Activated CD4-positive, alpha-beta memory T cell treated with anti-CD3 and anti-CD28 coated beads for 36 hours (primary cell): Measurements from ENCODE around the gene CLCNKA. TPM values are rescaled to one million over a fixed set of nuclear protein-coding genes. Genes with fewer than 3 reads are reported as not detected.
A peak's percentile ranks its signal among the peaks of the same experiment; 100 is the strongest.
"Not testable (repeated sequence)": the region's sequence is repeated elsewhere in the genome, so short reads cannot be mapped to it uniquely, and the experiment has no call there.

ENCODE experiments used
- CTCF ChIA-PET: fragments of 350-600 bp; sonication (Branson Sonifier 250); formaldehyde crosslinking; loops from one replicate; lab custom pipeline; 2021; ENCODE audit warnings: antibody characterized with exemption, inconsistent platforms; lab: Charles Lee
- POLR2A ChIA-PET: fragments of 350-600 bp; sonication (Branson Sonifier 250); formaldehyde crosslinking; loops from one replicate; lab custom pipeline; 2021; ENCODE audit warnings: antibody characterized with exemption; lab: Charles Lee
- DNase-seq: peaks from one replicate; pipeline ENCODE4 v3.0.0-alpha.2; 2020
- H3K27ac Mint-ChIP-seq: one replicate; pipeline ENCODE4 v1.8.0; 2021; ENCODE audit warnings: mixed read lengths
- H3K27me3 Mint-ChIP-seq: one replicate; pipeline ENCODE4 v1.8.0; 2021; ENCODE audit warnings: mixed read lengths
- H3K36me3 Mint-ChIP-seq: one replicate; pipeline ENCODE4 v1.8.0; 2021; ENCODE audit warnings: mixed read lengths
- H3K4me1 Mint-ChIP-seq: one replicate; pipeline ENCODE4 v1.8.0; 2021; ENCODE audit warnings: low read depth, mixed read lengths
- H3K4me3 Mint-ChIP-seq: one replicate; pipeline ENCODE4 v1.8.0; 2021; ENCODE audit warnings: mild to moderate bottlenecking, mixed read lengths
- H3K9me3 Mint-ChIP-seq: one replicate; pipeline ENCODE4 v1.8.0; 2021; ENCODE audit warnings: mixed read lengths
- intact Hi-C: fragments of 100-400 bp; cut with micrococcal nuclease; formaldehyde crosslinking; loops from one replicate; pipeline ENCODE4 v1.15.1; 2023
- total RNA-seq, 2 experiments: library from RNA; stranded (reverse); gene quantifications; one replicate each; pipeline ENCODE4 v1.2.3, GENCODE V29; 2021

CLCNKA gene
- total RNA-seq, 2 experiments from 2014 or later, result not detected

DNA sequence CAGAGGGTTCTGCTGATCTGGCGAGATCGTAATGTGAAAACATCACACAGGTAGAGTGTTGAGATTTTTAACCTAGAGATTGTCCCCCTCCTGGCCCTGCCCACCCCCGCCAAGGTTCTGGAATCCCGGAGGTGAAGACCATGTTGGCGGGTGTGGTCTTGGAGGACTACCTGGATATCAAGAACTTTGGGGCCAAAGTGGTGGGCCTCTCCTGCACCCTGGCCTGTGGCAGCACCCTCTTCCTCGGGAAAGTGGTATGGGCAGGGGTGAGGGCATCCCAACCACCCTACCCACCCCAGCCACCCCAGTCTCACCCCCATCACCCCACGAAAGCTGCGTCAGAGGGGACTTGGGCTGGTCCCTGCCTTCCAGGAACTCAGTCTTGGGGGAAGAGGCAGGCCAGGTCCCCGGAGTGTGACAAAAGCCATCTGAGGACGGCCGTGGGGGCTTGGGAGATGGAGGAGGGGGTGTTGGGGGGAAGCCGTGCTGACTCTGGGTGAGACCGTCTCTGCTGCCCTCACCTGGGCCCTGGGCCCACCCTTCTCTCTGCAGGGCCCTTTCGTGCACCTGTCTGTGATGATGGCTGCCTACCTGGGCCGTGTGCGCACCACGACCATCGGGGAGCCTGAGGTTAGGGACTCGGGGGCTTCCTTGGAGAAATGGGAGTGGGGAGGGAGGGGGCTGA, 26.1 kb downstream of the CLCNKA start:
- no peak for DNase-seq
- intact Hi-C loops, result no loop called here
- ChIA-PET CTCF (interaction anchor here (1.1 kb wide), 1 partner anchor 256 kb away, joined by 4 read pairs; no protein-coding TSS in a partner anchor), POLR2A (no interaction called here)
- H3K36me3 Mint-ChIP-seq, result no peaks in the 10 kb centered on the region
- H3K27ac Mint-ChIP-seq, result no peak overlapping the region
- peaks cover 11% of the 10 kb centered on the region for H3K27me3 Mint-ChIP-seq
- no peaks in the 10 kb centered on the region for H3K9me3 Mint-ChIP-seq
- no peaks in the 10 kb centered on the region for H3K4me1 Mint-ChIP-seq
- H3K4me3 Mint-ChIP-seq, result no peak overlapping the region

DNA sequence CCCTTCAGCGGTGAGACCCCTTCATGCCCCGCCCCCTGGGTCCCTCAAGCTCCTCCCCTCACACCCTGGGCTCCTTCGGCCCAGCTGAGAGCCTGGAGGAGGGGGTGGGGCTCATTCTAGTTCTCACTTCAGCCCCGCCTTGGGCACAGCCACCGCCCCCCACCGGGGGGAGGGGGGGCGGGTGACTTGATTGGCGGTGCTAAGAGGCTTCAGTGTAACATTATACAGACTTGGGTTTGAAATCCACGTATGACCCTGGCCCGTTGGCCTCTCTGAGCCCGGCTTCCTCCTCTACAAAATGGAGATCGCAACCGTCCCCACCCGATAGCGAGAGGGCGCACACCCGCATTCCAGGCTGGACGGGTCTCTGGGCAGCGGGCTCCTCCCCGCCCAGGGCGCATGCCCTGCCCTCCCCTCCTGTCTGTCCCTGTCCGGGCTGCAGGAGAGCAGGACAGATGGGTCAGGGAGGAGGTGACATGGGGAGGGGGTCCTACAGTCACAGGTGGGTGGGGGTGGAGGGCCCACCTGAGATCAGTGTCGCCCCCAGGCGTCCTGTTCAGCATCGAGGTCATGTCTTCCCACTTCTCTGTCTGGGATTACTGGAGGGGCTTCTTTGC, 26.8 kb downstream of the CLCNKA start:
- Mint-ChIP-seq H3K9me3 (no peaks in the 10 kb centered on the region), H3K27ac (no peak overlapping the region), H3K4me1 (no peaks in the 10 kb centered on the region), H3K4me3 (no peak overlapping the region), H3K27me3 (peaks cover 8% of the 10 kb centered on the region), H3K36me3 (no peaks in the 10 kb centered on the region)
- CTCF ChIA-PET, result no interaction called here
- intact Hi-C loops, result no loop called here
- POLR2A ChIA-PET, result no interaction called here
- peak; percentile 37 for DNase-seq

DNA sequence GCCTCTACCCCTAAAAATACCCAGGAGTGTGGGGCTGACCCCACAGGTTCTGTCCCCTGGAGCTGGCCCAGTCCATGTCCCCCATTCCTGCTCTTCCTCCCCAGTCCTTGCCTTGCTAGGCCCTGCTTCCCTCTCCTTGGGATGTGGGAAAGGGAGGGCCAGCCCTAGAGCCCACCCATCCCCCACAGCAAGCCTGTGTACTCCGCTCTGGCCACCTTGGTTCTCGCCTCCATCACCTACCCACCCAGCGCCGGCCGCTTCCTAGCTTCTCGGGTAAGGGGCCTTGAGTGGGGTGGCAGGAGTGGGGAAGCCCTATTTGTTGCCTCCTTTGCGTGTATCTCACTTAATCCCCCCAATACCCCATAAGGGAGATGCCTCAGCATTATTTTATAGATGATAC, 28.5 kb downstream of the CLCNKA start:
- DNase-seq, result no peak
- CTCF ChIA-PET, result interaction anchor here (0.6 to 2.0 kb wide), 2 partner anchors 259 to 469 kb away, joined by 3 to 5 read pairs; no protein-coding TSS in a partner anchor
- H3K27ac Mint-ChIP-seq, result no peak overlapping the region
- no peaks in the 10 kb centered on the region for H3K9me3 Mint-ChIP-seq
- intact Hi-C loops, result loop anchor here (1.0 kb wide), 1 partner anchor 9 kb away; no protein-coding TSS in a partner anchor
- no peaks in the 10 kb centered on the region for H3K4me1 Mint-ChIP-seq
- peaks cover 8% of the 10 kb centered on the region for H3K27me3 Mint-ChIP-seq
- no peaks in the 10 kb centered on the region for H3K36me3 Mint-ChIP-seq
- POLR2A ChIA-PET, result no interaction called here
- no peak overlapping the region for H3K4me3 Mint-ChIP-seq

- ChIA-PET POLR2A (no interaction called here), CTCF (interaction anchor here (2.0 kb wide), 1 partner anchor 260 kb away, joined by 5 read pairs; no protein-coding TSS in a partner anchor)
- intact Hi-C loops, result no loop called here
- H3K9me3 Mint-ChIP-seq, result no peaks in the 10 kb centered on the region
- peaks cover 4% of the 10 kb centered on the region for H3K4me1 Mint-ChIP-seq
- H3K4me3 Mint-ChIP-seq, result no peak overlapping the region
- H3K27ac Mint-ChIP-seq, result no peak overlapping the region
- DNase-seq, result no peak
- H3K27me3 Mint-ChIP-seq, result peaks cover 8% of the 10 kb centered on the region
- no peaks in the 10 kb centered on the region for H3K36me3 Mint-ChIP-seq
Observed at GRCh38 chr1:16051039-16051438, 29.2 kb downstream of the CLCNKA start.

DNA sequence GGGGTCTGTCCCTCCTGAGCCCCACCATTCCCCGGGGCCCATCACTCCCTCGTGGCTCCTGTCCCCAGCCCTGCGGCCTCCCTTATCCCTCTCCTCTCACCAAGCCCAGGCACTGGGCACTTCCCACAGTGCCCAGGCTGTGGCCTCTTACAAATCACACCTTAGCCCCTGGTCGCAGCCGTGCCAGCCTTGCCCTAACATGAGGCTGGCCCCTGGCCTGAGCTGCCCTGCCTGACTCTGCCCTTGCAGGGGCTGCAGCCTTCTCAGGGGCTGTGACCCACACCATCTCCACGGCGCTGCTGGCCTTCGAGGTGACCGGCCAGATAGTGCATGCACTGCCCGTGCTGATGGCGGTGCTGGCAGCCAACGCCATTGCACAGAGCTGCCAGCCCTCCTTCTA, 30.1 kb downstream of the CLCNKA start:
- DNase-seq, H3K9me3 Mint-ChIP-seq, H3K27me3 Mint-ChIP-seq, H3K36me3 Mint-ChIP-seq, H3K27ac Mint-ChIP-seq, H3K4me1 Mint-ChIP-seq, POLR2A ChIA-PET, H3K4me3 Mint-ChIP-seq, intact Hi-C loops: not testable (repeated sequence)
- CTCF ChIA-PET, result interaction anchor here (2.0 kb wide), 1 partner anchor 260 kb away, joined by 5 read pairs; no protein-coding TSS in a partner anchor

DNA sequence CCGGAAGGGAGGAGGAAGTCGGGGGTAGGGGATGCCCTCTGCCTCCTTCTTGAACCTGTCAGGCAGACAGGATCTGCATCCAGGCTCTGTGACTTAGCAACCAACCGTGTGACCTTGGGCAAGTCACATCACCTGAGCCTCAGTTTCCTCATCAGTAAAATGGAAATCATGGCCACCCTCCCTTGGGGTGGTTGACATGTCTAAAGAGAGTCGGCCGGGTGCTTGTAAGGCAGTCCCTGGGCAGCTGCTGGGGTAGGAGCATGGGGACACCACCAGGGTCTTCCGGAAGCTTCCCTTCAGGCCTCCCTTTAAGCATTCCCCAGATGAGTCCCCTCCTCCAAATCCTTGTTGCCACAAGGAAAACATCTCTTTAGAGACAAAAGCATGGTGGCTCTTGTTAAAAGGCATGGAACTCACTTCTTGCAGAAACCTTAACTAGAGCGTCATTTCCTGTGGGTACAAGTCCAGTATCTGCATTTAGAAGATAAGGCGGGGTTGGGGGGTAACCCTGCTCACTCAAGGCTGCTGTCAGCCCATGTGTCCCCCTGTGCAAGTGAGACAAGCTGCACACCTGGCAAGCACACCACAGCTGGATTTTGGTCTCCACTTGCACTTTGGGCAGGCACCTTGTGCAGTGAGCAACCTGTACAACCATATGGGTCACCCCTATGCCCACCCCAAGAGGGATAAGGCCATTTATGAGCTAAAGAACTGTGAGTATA, 32.1 kb downstream of the CLCNKA start:
- Mint-ChIP-seq H3K27ac (no peak overlapping the region), H3K4me1 (peaks cover 6% of the 10 kb centered on the region)

GRCh38 chr1:16054598-16055540, 33.0 kb downstream of the CLCNKA start:
- Mint-ChIP-seq H3K9me3 (no peaks in the 10 kb centered on the region), H3K4me1 (peaks cover 6% of the 10 kb centered on the region), H3K4me3 (no peak overlapping the region), H3K27ac (no peak overlapping the region), H3K36me3 (no peaks in the 10 kb centered on the region), H3K27me3 (peaks cover 5% of the 10 kb centered on the region)
- CTCF ChIA-PET, result interaction anchor here (0.5 to 4.1 kb wide), 13 partner anchors 8 to 263 kb away, joined by 3 to 25 read pairs (median 4); no protein-coding TSS in a partner anchor
- intact Hi-C loops, result loop anchor here (5.0 kb wide), 1 partner anchor 263 kb away; no protein-coding TSS in a partner anchor
- POLR2A ChIA-PET, result no interaction called here
- no peak for DNase-seq

More for the DNA sequence above, 32.1 kb downstream of the CLCNKA start:
- Mint-ChIP-seq H3K27me3 (peaks cover 5% of the 10 kb centered on the region), H3K9me3 (no peaks in the 10 kb centered on the region), H3K4me3 (no peak overlapping the region), H3K36me3 (no peaks in the 10 kb centered on the region)
- ChIA-PET CTCF (interaction anchor here (1.0 to 4.1 kb wide), 4 partner anchors 8 to 262 kb away, joined by 3 to 25 read pairs (median 4); no protein-coding TSS in a partner anchor), POLR2A (no interaction called here)
- no peak for DNase-seq
- intact Hi-C loops, result no loop called here

DNA sequence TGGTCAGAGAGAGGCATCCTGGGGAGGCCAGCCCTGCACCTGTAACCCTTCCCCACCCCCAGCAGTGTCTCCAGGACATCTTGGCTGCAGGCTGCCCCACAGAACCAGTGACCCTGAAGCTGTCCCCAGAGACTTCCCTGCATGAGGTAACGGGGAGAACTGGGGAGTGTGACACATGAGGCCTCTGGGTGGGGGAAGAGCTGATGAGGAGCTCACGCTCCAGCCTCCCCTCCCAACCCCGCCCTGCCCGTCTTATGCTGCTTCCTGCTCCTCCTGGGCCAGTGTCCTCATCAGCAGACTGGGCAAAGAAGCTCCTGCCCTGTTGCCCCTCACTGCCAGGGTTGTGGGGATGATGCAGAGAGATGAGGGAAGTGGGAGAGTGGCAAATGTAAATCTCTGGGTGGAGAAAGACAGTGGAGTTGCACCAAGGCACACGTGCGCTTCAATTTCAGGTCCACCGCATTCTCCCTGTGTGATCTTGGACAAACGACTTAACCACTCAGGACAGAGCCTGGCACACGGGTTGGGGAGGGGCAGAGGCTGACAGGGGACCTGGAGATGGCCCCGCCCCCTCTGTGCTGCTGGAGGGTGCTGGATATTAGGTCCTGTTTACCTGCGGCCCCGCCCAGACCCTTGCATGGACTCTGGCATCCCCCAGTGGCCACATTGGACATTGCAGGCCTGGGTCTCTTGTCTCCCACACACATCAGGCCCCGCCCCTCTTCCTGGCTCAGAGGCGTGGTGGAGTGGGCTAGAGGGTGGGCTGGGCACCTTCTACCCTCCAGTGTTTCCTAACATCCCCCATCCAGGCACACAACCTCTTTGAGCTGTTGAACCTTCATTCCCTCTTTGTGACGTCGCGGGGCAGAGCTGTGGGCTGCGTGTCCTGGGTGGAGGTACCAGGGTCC, 34.0 kb downstream of the CLCNKA start:
- ChIA-PET CTCF (interaction anchor here (0.5 to 4.1 kb wide), 18 partner anchors 9 to 279 kb away, joined by 3 to 25 read pairs (median 4); partner anchors contain the start of gene FAM131C), POLR2A (no interaction called here)
- DNase-seq, result peak; percentile 91
- intact Hi-C loops, result loop anchor here (1.0 to 5.0 kb wide), 2 partner anchors 47 to 264 kb away; no protein-coding TSS in a partner anchor
- Mint-ChIP-seq H3K36me3 (no peaks in the 10 kb centered on the region), H3K27ac (no peak overlapping the region), H3K4me3 (no peak overlapping the region), H3K4me1 (peaks cover 6% of the 10 kb centered on the region), H3K27me3 (peaks cover 1% of the 10 kb centered on the region), H3K9me3 (no peaks in the 10 kb centered on the region)

GRCh38 chr1:16056521-16056912, 34.7 kb downstream of the CLCNKA start:
- H3K4me1 Mint-ChIP-seq, H3K36me3 Mint-ChIP-seq, H3K4me3 Mint-ChIP-seq, H3K27me3 Mint-ChIP-seq, H3K9me3 Mint-ChIP-seq, POLR2A ChIA-PET, H3K27ac Mint-ChIP-seq, DNase-seq: not testable (repeated sequence)
- intact Hi-C loops, result loop anchor here (1.0 to 5.0 kb wide), 2 partner anchors 47 to 264 kb away; no protein-coding TSS in a partner anchor
- CTCF ChIA-PET, result interaction anchor here (0.6 to 4.1 kb wide), 9 partner anchors 16 to 280 kb away, joined by 3 to 25 read pairs (median 4); partner anchors contain the start of gene FAM131C

DNA sequence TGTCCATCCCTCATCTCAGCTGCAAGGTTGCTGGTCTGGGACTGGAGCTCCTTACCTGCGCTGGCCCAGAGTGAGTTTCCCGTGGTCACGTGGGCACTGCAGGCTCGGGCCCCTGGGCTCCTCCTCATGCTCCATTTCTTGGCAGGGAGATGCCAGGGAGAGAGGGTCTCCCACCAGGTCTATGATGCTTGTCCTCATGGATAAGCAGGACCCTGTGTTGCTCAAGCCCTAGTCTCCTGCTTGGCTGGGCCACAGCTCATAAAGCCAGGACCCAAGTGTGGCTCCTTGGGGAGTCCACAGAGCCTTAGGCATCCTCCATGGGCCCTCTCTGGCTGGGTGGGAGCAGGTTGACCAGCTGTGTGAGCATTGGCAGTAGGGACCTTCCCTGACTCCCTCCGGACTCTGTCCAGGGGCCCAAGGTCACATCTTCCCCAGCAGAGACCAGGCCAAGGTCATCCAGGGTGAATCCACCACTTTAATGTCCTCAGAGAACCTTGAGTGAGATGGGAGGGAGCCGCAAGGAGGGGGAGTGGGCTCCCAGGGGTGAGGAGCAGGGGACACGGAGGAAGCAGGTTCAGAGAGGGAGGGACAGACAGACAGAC, 35.6 kb downstream of the CLCNKA start:
- H3K36me3 Mint-ChIP-seq, H3K4me3 Mint-ChIP-seq, DNase-seq, H3K9me3 Mint-ChIP-seq, H3K4me1 Mint-ChIP-seq, POLR2A ChIA-PET, H3K27ac Mint-ChIP-seq, H3K27me3 Mint-ChIP-seq: not testable (repeated sequence)
- CTCF ChIA-PET, result interaction anchor here (1.4 to 4.1 kb wide), 2 partner anchors 20 to 266 kb away, joined by 3 to 25 read pairs; no protein-coding TSS in a partner anchor
- intact Hi-C loops, result loop anchor here (5.0 kb wide), 1 partner anchor 265 kb away; no protein-coding TSS in a partner anchor
